HG03175 (cell line): ENCODE measurements around the gene TBC1D21.

Source experiments
- ATAC-seq: cut with Tn5 transposase; IDR thresholded peaks from one replicate; pipeline ENCODE4 v1.9.1; 2021; ENCODE audit warnings: mild to moderate bottlenecking, moderate library complexity; ENCODE audit not compliant: unreplicated experiment

TBC1D21 gene

DNA sequence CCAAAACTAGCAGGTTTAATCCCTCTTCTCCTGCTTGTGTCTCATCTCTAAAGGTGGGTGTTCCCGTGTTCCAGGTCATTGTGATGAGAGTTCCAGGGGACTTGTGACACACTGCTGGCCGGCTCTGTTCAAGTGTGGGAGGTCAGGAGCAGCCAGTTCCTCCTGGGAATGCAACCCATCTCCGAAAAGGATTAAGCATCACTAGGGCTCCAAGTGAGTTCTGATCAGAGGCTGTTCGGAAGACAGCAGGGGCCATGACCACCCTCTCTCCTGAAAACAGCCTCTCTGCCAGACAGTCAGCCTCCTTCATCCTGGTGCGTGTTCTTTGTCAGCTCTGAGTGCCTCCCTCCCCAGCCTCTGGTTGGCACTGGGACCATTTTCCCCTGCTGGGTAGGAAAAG, at the start of gene TBC1D21:
Gene TBC1D21 (plus strand): TSS at position 109 of the 400 bp plus-strand sequence. CDS start 146 bp downstream, at position 255.
- no peak for ATAC-seq

DNA sequence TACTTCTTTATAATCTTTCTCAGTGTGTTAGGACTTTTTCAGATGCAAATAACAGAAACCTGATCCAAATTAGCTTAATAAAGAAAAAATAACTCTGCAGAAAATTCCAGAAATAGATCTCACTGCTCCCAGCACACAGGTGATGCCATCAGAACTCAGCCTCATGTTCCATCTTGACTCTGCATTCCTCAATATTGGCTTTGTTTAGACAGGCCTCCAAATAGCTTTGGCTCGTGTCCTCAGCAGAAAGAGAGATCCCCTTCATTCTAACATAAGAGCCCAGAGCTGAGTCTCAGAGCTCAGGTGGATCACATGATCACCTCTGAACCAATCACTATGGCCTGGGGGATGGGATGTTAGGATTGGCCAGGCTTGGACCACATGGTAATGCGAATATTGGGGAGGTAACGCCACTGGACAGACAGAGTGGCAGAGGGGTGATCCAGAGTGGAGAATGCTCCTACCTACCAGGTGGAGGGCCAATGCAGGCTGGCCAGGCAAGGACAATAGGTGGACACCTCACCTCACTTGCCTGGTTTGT, 46.6 kb upstream of the TBC1D21 start:
- no peak for ATAC-seq

GRCh38 chr15:73829523-73829922, 43.8 kb upstream of the TBC1D21 start:
- ATAC-seq = no peak

- ATAC-seq = no peak
Measured at GRCh38 chr15:73832657-73833056, 40.7 kb upstream of the TBC1D21 start.

GRCh38 chr15:73836845-73837244, 36.5 kb upstream of the TBC1D21 start:
- no peak for ATAC-seq

DNA sequence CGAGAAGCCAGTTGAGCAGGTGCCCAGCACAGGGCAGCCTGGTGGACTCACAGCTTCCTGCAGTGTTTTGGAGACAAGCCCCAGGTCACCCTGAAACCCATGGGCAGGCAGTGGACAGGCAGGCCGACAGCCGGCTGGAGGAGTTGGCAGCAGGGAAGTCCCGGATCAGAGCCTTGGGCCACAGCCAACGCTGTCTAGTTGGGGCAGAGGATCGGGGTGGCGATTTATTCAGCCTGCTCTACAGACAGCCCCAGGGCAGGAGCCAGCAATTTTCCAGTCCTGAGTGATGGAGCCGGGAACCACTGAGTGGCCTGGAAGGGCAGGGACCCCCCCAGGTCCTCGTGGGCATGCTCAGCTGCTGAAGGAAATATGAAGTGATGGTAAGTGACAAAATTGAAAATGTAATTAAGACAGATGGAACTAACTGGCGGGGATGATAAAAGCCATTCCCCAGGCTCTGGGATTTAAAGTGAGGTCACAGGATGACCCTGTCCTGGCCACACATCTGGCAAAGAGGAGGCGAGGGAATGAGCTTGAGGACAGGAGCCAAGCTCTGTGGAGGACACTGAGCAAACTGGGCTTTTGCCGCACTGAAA, 34.4 kb upstream of the TBC1D21 start:
- no peak for ATAC-seq

- no peak for ATAC-seq
Measured at GRCh38 chr15:73839699-73840377, 33.5 kb upstream of the TBC1D21 start.

DNA sequence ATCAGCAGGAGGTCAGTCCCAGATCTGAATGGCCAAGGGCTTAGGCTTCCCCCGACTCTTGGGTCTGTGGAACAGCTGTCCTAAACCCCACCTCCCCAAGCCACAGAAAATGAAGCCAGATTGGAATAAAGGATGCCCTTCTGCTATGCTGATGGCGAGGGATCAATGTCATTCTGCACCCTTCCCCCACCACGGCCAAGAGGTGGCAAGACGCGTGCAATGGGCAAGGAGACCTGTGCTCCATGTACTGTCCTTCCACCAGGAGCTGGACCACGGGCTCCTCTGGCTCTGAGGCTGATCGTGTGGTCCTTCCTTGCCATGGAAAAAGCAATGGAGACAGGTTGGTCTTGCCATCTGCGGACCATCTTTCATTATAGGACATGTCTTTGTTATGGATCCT, 32.6 kb upstream of the TBC1D21 start:
- no peak for ATAC-seq

- no peak for ATAC-seq
Measured at GRCh38 chr15:73841756-73842725, 31.3 kb upstream of the TBC1D21 start.

- no peak for ATAC-seq
Measured at GRCh38 chr15:73843787-73844186, 29.6 kb upstream of the TBC1D21 start.

DNA sequence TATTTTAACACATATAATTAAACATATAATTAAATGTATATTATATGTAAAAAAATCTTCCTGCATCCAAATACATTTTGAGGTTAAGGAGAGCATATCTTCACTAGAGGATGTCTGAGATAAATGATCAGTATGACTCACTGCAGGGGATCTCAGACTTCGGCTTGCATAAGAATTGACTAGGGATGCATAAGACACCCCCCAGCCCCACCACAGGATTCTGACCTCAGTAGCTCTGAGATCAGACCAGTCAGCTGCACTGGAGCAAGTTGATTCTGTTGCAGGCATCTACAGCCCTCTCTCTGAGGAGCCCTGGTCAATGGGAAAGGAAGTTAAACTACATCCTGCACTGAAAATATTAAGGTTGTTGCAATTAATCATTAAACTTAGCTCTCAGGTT, 29.0 kb upstream of the TBC1D21 start:
- ATAC-seq = no peak

- no peak for ATAC-seq
Measured at GRCh38 chr15:73845507-73845906, 27.9 kb upstream of the TBC1D21 start.

GRCh38 chr15:73845907-73846306, 27.5 kb upstream of the TBC1D21 start:
- no peak for ATAC-seq

- no peak for ATAC-seq
Measured at GRCh38 chr15:73849641-73850040, 23.7 kb upstream of the TBC1D21 start.

- ATAC-seq = no peak
Measured at GRCh38 chr15:73850228-73850627, 23.1 kb upstream of the TBC1D21 start.

DNA sequence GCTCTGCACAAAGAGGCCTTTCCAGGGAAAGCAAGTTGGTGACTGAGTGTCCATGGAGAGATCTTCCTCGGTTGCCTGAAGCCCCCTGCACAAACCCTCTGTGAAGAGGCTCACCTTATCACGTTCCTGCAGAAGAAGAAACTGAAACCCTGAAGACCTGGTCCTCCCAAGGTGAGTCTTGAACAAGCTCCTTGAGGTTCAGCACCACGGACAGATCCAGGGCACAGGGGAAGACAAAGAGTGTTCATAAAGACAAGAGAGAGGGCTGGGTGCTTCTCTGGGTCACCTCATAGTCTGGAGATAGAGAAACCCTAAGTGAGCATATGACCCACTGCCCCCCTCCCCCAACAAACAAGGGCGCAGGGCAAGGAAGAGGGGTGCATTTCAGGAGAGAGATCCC, 21.7 kb upstream of the TBC1D21 start:
- no peak for ATAC-seq

GRCh38 chr15:73852507-73852906, 20.9 kb upstream of the TBC1D21 start:
- ATAC-seq = no peak

GRCh38 chr15:73854265-73854664, 19.1 kb upstream of the TBC1D21 start:
- no peak for ATAC-seq

DNA sequence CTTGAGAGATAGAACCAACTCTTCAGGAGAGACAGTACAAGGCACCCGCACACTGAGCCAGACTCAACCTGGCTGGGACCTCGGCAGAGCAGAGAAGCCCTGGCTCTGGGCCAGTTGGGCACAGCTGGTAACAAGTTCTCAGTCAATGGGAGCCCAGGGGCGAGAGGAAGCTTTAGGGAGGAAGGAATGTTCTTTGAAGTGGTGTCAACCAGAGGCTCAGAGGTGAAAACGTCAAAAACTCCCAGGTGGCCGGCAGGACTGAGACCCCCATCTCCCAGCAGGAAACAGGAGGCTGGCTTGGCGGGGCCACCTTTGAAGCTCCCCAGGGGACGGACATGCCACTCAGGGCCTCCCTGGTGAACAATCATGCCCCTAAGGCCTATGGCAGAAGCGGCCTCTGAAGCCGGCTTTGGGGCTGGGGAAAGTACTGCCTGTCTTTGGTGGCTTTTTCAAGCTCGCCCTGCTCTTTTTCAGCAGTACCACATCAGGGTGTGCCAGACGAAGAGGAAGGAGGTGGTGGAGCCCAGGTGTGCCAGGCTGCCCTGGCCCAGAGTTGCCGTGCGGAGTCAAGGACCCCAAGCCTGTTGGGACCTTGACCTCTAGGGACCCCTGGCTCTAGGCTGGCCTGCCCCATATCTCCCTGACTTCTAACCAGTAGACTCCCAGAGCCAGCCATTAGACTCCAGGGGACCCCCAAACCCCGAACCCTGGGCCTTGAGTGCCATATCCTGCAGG, 16.7 kb upstream of the TBC1D21 start:
- no peak for ATAC-seq

DNA sequence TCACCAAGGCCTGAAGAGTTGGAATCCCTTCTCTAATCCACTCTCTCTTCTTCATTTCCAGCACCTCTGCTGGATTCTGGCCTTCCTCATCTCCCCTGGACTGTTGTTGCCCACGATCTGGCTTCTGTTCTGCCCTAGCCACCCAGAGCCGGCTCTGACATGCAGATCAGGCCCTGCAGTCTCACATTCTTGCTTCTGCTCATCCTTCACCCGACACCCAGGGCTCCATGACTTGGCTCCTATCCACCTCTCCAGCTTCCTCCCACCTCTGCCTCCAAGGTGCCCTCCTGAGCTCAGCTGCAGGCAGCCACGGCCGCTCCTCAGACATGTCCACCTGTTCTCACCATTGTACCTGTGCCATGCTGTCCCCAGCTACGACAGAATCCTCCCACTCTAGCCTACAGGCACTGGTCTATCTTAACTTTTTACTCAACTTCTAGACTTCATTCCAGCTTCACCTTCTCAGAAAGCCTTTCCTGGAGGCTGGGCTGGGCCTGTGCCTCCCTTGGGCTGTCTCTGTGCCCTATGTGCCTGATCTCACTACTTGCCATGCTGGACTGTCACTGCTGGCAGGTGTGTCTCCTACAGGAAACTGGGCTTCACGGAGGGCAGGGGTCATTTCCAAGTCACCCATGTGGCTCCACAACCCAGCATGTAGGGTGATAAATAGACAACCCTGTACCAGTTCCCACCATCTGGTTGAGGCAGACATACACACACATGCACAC, 16.0 kb upstream of the TBC1D21 start:
- no peak for ATAC-seq
